Kidney (tissue), 14 donors: ENCODE results near the gene CDC7. TPM values are rescaled to one million over a fixed set of nuclear protein-coding genes. Genes with fewer than 3 reads are reported as not detected.

Experiments used
- DNase-seq, 5 donors: peaks; one replicate each; pipeline ENCODE4 v3.0.0-alpha.2; 2013 to 2020
- FAIRE-seq: peaks from 2 replicates; lab custom pipeline; 2012; peaks lifted over from hg19 to GRCh38; lab: Jason Lieb, UNC
- H3K27ac ChIP-seq, 2 donors: one replicate each; pipeline ENCODE4 v1.7.0; 2013; ENCODE audit warnings: low read depth in 2 of 2, low read length in 2 of 2, inconsistent platforms in 1 of 2
- H3K27me3 ChIP-seq: one replicate; pipeline ENCODE4 v1.7.1; 2013; ENCODE audit warnings: low read length, inconsistent platforms; ENCODE audit not compliant: control insufficient read depth, insufficient read depth
- H3K36me3 ChIP-seq, 3 donors: one replicate each; pipeline versions ENCODE4 v1.7.0 to v1.7.1; 2013; ENCODE audit warnings: low read length in 3 of 3, control low read depth in 1 of 3, inconsistent platforms in 1 of 3; ENCODE audit not compliant: insufficient read depth in 3 of 3, control insufficient read depth in 2 of 3
- H3K4me1 ChIP-seq, 3 donors: one replicate each; pipeline versions ENCODE4 v1.7.0 to v1.7.1; 2013; ENCODE audit warnings: low read length in 3 of 3, inconsistent platforms in 1 of 3, low read depth in 1 of 3; ENCODE audit not compliant: control insufficient read depth in 2 of 3, insufficient read depth in 2 of 3
- H3K4me3 ChIP-seq, 3 donors: one replicate each; pipeline versions ENCODE4 v1.7.0 to v1.8.1; 2013; ENCODE audit warnings: low read length in 3 of 3, control low read depth in 1 of 3, inconsistent platforms in 1 of 3
- H3K9ac ChIP-seq, 3 donors: one replicate each; pipeline versions ENCODE4 v1.7.0 to v1.7.1; 2013; ENCODE audit warnings: low read length in 3 of 3, control low read depth in 1 of 3, inconsistent platforms in 1 of 3
- H3K9me3 ChIP-seq, 3 donors: one replicate each; pipeline versions ENCODE4 v1.7.0 to v1.7.1; 2013; ENCODE audit warnings: low read length in 3 of 3, control low read depth in 1 of 3, inconsistent platforms in 1 of 3; ENCODE audit not compliant: control insufficient read depth in 2 of 3, insufficient read depth in 1 of 3
- CTCF ChIP-seq: IDR thresholded peaks from 3 replicates; pipeline ENCODE4 v1.5.1; 2012; ENCODE audit warnings: mild to moderate bottlenecking, moderate library complexity, borderline replicate concordance; ENCODE audit not compliant: insufficient read depth; ENCODE audit errors: extremely low read depth
- intact Hi-C: fragments of 100-400 bp; cut with DNase I; formaldehyde crosslinking; loops from one replicate; pipeline ENCODE4 v1.11.1; 2022
- polyA plus RNA-seq: library from polyadenylated mRNA; stranded (reverse); fragments of 350-450 nt; fragmentation: Illumina TruSeq; extraction: RNeasy Lipid Tissue Mini Kit (QIAGEN cat#74804); gene quantifications from one replicate; pipeline ENCODE4 v1.2.3, GENCODE V29; 2014; ENCODE audit warnings: low read depth, low replicate concordance; ENCODE audit not compliant: insufficient read depth
- total RNA-seq: library from RNA; stranded (reverse); fragmentation: NEBNext Ultra II Directional; extraction: Animal tissue kit (Norgen Biotek cat#: 25700); gene quantifications from one replicate; pipeline ENCODE4 v1.2.1, GENCODE V29; 2021
- donor health status: control.
- donor health status: control.
- donor health status: control.
- donor health status: control.
- donor health status: control.
- donor health status: DM: yes; HTN: yes; CAD: no.
- donor health status: Normal renal cell carcinoma (clear cell type).

The CDC7 gene
- total and polyA plus RNA-seq, 2 donors from 2014 or later = 1.4 to 3.2 TPM

GRCh38 chr1:91505086-91505485, 4.4 kb downstream of the CDC7 start:
- Histone ChIP-seq H3K4me1 (peaks cover 0 to 11% (median 2%) of the 10 kb centered on the region in 3 donors), H3K4me3 (no peak overlapping the region), H3K36me3 (no peaks in the 10 kb centered on the region), H3K9me3 (no peaks in the 10 kb centered on the region), H3K9ac (no peak overlapping the region), H3K27ac (no peak overlapping the region), H3K27me3 (no peaks in the 10 kb centered on the region)
- TF ChIP-seq CTCF = no peak
- intact Hi-C loops = loop anchor here (5.0 kb wide), 1 partner anchor 427 kb away; no protein-coding TSS in a partner anchor
- no peak for DNase-seq
- FAIRE-seq = no peak

GRCh38 chr1:91506071-91506470, 5.4 kb downstream of the CDC7 start:
- no peak overlapping the region for H3K9ac ChIP-seq
- H3K36me3 ChIP-seq = no peaks in the 10 kb centered on the region
- TF ChIP-seq CTCF = no peak
- FAIRE-seq (no peak), DNase-seq (no peak)
- no peaks in the 10 kb centered on the region for H3K9me3 ChIP-seq
- no peak overlapping the region for H3K4me3 ChIP-seq
- no peaks in the 10 kb centered on the region for H3K27me3 ChIP-seq
- H3K4me1 ChIP-seq = peaks cover 0 to 8% (median 0%) of the 10 kb centered on the region in 3 donors
- H3K27ac ChIP-seq = no peak overlapping the region
- intact Hi-C loops = loop anchor here (5.0 kb wide), 1 partner anchor 426 kb away; no protein-coding TSS in a partner anchor

GRCh38 chr1:91507328-91507727, 6.7 kb downstream of the CDC7 start:
- FAIRE-seq (peak; percentile 57), DNase-seq (peak in 1 of 5 donors; percentile 27)
- peak; percentile 17 for TF ChIP-seq CTCF

GRCh38 chr1:91510754-91511153, 10.1 kb downstream of the CDC7 start:
- Histone ChIP-seq H3K9me3 (no peaks in the 10 kb centered on the region), H3K36me3 (peaks cover 0 to 4% (median 0%) of the 10 kb centered on the region in 3 donors), H3K4me1 (no peaks in the 10 kb centered on the region), H3K27me3 (no peaks in the 10 kb centered on the region), H3K27ac (no peak overlapping the region), H3K4me3 (no peak overlapping the region), H3K9ac (no peak overlapping the region)
- DNase-seq (no peak), FAIRE-seq (no peak)
- intact Hi-C loops = no loop called here
- no peak for TF ChIP-seq CTCF

More at GRCh38 chr1:91507328-91507727, 6.7 kb downstream of the CDC7 start:
- H3K27me3 ChIP-seq = no peaks in the 10 kb centered on the region
- no peak overlapping the region for H3K4me3 ChIP-seq
- no peaks in the 10 kb centered on the region for H3K9me3 ChIP-seq
- no peak overlapping the region for H3K27ac ChIP-seq
- intact Hi-C loops = loop anchor here (5.0 kb wide), 1 partner anchor 425 kb away; no protein-coding TSS in a partner anchor
- H3K9ac ChIP-seq = no peak overlapping the region
- no peaks in the 10 kb centered on the region for H3K4me1 ChIP-seq
- peaks cover 0 to 4% (median 0%) of the 10 kb centered on the region in 3 donors for H3K36me3 ChIP-seq
